AG04449 (cell line): ENCODE results near the gene GMEB2.

Experiments used
- CTCF ChIA-PET: fragments of 350-600 bp; formaldehyde crosslinking; extraction: SDS; loops from one replicate; lab custom pipeline; 2021; ENCODE audit warnings: antibody characterized with exemption; lab: Yijun Ruan, JAX
- POLR2A ChIA-PET: fragments of 400-600, 350-600 bp; formaldehyde crosslinking; extraction: SDS; loops from one replicate; lab custom pipeline; 2020; ENCODE audit warnings: antibody characterized with exemption, inconsistent platforms; lab: Yijun Ruan, JAX
- DNase-seq: peaks from one replicate; pipeline ENCODE4 v3.0.0-alpha.2; 2010; ENCODE audit warnings: low read depth, low spot score
- H3K4me3 ChIP-seq: 2 replicates; pipeline ENCODE4 v1.5.1; 2011; ENCODE audit warnings: low read depth, mild to moderate bottlenecking, control low read depth, low read length
- TF ChIP-seq, protein P1 (sequence below): IDR thresholded peaks from one replicate; pipeline ENCODE4 v1.5.1; 2011; ENCODE audit warnings: mild to moderate bottlenecking, moderate library complexity, low read length, control low read depth, inconsistent platforms; ENCODE audit not compliant: insufficient read depth; ENCODE audit errors: missing control alignments

Gene GMEB2

DNA sequence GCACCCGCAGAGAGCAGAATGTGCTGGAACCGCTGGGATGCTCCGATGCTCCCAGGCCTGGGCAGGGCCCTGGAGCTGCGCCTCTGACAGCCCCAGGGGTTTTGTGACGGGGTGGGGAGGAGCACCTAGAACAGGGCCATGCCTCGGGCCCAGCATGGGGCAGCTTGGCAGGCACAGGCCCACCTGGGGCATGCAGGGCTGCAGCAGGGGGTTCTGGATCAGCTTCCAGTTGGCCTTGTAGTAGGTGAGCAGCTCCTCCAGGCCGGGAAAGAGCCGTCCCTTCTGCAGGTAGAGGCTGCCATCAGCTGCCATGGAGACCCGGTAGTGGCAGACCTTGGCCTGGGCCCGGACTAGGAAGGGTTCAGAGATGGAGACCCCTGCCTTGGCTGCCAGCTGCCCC is 83.8 kb downstream of the GMEB2 start:
- TF ChIP-seq, protein P1, sequence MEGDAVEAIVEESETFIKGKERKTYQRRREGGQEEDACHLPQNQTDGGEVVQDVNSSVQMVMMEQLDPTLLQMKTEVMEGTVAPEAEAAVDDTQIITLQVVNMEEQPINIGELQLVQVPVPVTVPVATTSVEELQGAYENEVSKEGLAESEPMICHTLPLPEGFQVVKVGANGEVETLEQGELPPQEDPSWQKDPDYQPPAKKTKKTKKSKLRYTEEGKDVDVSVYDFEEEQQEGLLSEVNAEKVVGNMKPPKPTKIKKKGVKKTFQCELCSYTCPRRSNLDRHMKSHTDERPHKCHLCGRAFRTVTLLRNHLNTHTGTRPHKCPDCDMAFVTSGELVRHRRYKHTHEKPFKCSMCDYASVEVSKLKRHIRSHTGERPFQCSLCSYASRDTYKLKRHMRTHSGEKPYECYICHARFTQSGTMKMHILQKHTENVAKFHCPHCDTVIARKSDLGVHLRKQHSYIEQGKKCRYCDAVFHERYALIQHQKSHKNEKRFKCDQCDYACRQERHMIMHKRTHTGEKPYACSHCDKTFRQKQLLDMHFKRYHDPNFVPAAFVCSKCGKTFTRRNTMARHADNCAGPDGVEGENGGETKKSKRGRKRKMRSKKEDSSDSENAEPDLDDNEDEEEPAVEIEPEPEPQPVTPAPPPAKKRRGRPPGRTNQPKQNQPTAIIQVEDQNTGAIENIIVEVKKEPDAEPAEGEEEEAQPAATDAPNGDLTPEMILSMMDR = no peak
- CTCF ChIA-PET = interaction anchor here (1.0 to 2.1 kb wide), 4 partner anchors 8 to 437 kb away, joined by 3 to 6 read pairs (median 4); partner anchors contain the start of gene PRPF6
- no peak overlapping the region for H3K4me3 ChIP-seq
- DNase-seq = no peak
- POLR2A ChIA-PET = no interaction called here

DNA sequence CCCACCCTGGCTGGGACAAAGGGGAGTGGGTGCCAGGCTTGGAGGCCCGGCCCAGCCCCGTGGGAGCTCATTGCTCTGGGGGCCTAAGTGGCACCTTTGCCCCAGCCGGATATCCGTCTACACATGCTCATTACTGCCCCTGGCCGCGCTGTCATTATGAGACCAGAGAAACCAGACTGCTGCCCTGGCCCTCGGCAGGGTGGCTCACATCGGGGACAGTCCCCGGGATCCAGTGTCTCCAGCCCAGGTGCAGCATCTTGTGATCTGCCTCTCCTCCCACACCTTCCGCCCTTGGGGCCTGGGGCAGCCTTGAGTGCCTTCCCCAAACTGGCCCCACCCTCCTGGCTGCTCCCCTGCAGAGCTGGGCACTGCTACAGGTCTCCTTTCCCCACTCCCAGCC is 84.2 kb downstream of the GMEB2 start:
- H3K4me3 ChIP-seq = no peak overlapping the region
- CTCF ChIA-PET = interaction anchor here (1.0 to 2.1 kb wide), 3 partner anchors 8 to 431 kb away, joined by 3 to 6 read pairs (median 5); no protein-coding TSS in a partner anchor
- POLR2A ChIA-PET = no interaction called here
- no peak for DNase-seq
- TF ChIP-seq, protein P1 = no peak

DNA sequence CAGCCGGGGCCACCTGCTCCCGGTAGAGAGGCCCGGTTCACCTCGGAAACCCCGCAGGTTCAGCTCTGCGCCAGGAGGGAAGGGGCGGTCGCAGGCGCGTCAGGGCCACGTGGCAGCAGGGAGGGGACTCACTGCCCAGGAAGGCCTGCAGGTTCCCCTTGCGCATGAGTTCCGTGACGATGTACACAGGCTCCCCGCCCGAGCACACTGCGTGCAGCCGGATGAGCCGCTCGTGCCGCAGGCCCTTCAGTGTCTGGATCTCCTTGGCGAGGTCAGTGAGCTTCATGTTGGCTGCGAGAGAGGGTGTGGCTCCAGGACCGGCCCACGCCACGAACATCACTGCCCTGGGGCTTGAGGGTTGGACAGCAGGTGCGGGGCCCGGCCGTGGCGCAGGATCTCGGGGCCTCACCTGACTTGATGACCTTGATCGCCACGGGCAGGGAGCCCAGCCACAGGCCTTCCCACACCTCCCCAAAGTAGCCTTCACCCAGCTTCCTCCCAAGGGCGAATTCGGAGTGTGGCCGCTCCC is 84.8 kb downstream of the GMEB2 start:
- TF ChIP-seq, protein P1 = no peak
- no peak for DNase-seq
- ChIA-PET POLR2A (no interaction called here), CTCF (interaction anchor here (2.1 to 5.0 kb wide), 2 partner anchors 12 to 432 kb away, joined by 6 to 24 read pairs; no protein-coding TSS in a partner anchor)
- H3K4me3 ChIP-seq = no peak overlapping the region

DNA sequence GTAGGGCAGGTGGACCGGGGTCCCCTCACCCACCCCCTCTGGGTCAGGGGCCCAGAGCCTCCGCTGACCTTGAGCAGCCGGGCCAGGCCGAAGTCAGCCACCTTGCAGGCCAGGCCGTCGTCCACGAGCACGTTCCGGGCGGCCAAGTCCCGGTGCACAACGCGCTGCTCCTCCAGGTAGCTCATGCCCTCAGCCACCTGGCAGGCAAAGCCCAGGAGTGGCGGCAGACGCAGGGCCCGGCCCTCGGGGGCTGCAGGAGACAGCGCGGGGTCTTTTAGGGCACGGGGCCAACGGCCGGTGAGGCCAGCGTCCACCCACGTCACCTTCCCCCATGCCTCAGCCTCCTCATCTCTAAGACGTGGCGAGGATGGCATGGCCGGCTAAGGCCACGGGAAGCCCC is 85.5 kb downstream of the GMEB2 start:
- POLR2A ChIA-PET = no interaction called here
- CTCF ChIA-PET = interaction anchor here (1.2 to 5.0 kb wide), 2 partner anchors 11 to 433 kb away, joined by 3 to 24 read pairs; no protein-coding TSS in a partner anchor
- TF ChIP-seq, protein P1 = no peak
- no peak for DNase-seq
- no peak overlapping the region for H3K4me3 ChIP-seq

DNA sequence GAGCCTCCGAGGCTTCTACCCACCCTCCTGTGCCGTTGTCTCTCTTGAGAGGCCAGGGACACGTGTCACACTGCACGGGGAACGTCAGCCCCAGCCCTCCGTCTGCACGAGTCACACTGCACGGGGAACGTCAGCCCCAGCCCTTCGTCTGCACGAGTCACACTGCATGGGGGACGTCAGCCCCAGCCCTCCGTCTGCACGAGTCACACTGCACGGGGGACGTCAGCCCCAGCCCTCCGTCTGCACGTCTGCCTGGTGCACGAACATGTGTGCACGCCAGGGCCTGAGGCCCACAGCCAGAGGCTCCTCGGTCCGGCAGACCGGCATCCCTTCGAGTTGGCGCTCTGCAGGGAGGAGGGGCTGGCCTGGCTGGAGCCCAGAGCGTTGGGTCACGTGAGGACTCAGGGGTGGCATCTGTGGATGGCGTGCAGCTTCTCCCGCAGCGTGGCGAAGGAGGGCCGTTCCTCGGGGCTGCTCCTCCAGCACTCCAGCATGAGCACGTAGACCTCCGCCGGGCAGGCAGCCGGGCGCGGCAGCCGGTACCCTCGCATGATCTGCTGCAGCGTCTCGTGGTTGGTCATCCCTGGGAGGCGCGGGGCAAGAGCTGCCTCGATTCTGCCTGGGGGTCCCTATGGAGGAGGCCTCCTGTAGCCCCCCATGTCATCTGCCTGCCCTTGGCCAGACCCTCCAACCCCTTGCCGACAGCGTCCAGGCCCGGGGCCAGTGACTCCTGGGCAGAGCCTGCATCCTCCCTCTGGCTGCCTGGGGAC is 86.3 kb downstream of the GMEB2 start:
- DNase-seq = no peak
- CTCF ChIA-PET = interaction anchor here (1.0 to 5.0 kb wide), 5 partner anchors 11 to 433 kb away, joined by 3 to 28 read pairs (median 4); partner anchors contain the start of gene TPD52L2
- H3K4me3 ChIP-seq = no peak overlapping the region
- TF ChIP-seq, protein P1 = no peak
- POLR2A ChIA-PET = no interaction called here
